ENCODE results near the gene FRMD4B.

Gene FRMD4B

DNA sequence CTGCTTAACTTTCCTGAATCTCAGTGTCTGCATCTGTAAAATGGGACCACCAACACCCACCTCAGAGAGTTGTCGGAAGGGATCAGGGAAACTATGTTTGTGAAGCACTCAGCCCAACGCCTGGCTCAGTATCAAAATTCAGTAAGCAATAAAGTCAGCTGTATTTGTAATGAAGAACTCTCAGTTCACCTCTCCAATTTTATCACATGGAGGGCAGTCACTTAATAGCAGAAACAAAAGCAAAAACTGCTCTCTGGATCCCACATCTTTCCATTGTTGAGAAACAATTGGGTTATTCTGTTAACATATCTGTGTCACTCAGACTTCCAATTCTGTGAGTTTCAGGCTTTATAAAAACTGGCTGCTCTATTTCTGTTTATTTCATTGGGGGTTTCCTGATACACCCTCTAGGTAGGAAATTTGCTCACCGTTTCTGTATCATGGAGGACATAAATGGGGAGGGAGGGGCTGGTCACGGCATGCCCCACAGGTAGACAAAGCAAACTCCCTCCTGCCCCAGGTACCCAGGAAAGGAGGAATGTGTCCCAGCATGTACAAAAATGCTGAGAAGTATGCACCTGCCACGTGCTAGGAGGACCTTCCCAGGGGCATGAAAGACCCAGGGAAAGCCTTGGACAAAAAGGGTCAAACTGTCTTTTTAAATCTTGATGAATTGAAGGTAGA lies 182.1 kb downstream of the FRMD4B start:
- Histone ChIP-seq H3K27me3 (ENCODE audit: control insufficient read depth, insufficient read depth, low read length) (no peaks in the 10 kb centered on the region), H3K4me1 (ENCODE audit: control insufficient read depth, insufficient read depth, low read length) (peaks cover 8% of the 10 kb centered on the region), H3K9me3 (ENCODE audit: control insufficient read depth, insufficient read depth, low read length) (no peaks in the 10 kb centered on the region), H3K9ac (ENCODE audit: low read depth, low read length) (no peak overlapping the region), H3K27ac (ENCODE audit: low read depth, low read length) (no peak overlapping the region), H3K4me3 (ENCODE audit: low read depth, low read length) (no peak overlapping the region), H3K36me3 (ENCODE audit: control insufficient read depth, insufficient read depth, low read length) (no peaks in the 10 kb centered on the region)

DNA sequence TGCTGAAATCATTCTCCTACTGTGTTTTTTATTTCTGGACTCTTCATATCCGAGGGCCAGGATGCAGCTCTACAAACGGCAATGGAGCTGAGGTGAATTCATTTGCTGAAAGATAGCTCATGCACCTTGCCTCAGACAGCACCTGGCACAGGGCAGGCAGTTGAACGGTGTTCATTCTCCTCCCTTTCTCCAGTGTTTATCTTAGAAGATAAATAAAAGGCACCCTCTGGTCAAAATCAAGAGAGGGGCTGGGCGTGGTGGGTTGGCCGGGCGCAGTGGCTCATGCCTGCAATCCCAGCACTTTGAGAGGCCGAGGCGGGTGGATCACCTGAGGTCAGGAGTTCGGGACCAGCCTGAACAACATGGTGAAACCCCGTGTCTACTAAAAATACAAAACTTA lies 184.2 kb downstream of the FRMD4B start:
- peaks cover 8% of the 10 kb centered on the region for H3K4me1 ChIP-seq (ENCODE audit: control insufficient read depth, insufficient read depth, low read length)
- no peak overlapping the region for H3K4me3 ChIP-seq (ENCODE audit: low read depth, low read length)
- no peaks in the 10 kb centered on the region for H3K27me3 ChIP-seq (ENCODE audit: control insufficient read depth, insufficient read depth, low read length)
- no peak overlapping the region for H3K27ac ChIP-seq (ENCODE audit: low read depth, low read length)
- no peaks in the 10 kb centered on the region for H3K9me3 ChIP-seq (ENCODE audit: control insufficient read depth, insufficient read depth, low read length)
- no peak overlapping the region for H3K9ac ChIP-seq (ENCODE audit: low read depth, low read length)
- no peaks in the 10 kb centered on the region for H3K36me3 ChIP-seq (ENCODE audit: control insufficient read depth, insufficient read depth, low read length)

DNA sequence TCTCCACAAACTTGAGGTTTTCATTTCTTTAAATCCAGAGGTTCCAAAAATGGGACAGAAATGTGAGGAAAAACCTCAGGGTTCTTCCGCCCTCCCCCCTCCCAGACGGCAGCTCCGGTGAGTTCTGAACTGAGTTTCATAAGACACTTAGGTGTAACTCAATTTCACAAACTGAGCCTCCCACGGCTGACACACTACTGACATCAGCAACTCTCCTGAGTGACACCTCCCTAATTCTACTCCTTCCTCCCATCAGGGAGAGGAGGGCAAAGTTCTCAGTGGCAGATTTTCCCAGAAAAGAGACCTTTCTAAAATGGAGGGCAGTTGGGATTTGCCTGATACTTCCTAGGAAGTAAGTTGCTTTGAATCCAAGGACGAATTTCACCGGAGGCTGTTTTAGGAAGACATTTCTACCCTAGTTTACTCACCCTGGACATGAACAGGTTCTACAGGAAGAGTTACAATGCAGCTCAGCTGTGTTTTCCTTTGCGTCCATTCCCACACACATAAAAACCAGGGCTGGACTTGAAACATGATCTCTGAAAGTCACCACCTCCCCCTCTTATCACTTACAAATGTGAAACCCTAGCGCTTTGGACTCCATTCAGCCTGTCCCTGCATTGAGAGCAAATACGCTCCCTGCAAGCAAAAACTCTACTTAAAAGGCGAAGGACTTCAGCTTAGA lies 185.4 kb downstream of the FRMD4B start:
- Histone ChIP-seq H3K4me1 (ENCODE audit: control insufficient read depth, insufficient read depth, low read length) (peaks cover 8% of the 10 kb centered on the region), H3K36me3 (ENCODE audit: control insufficient read depth, insufficient read depth, low read length) (no peaks in the 10 kb centered on the region), H3K27me3 (ENCODE audit: control insufficient read depth, insufficient read depth, low read length) (no peaks in the 10 kb centered on the region), H3K4me3 (ENCODE audit: low read depth, low read length) (0 out of 2 replicates have a peak overlapping the region, but pooled peaks have one; percentile 8), H3K9ac (ENCODE audit: low read depth, low read length) (no peak overlapping the region), H3K9me3 (ENCODE audit: control insufficient read depth, insufficient read depth, low read length) (no peaks in the 10 kb centered on the region), H3K27ac (ENCODE audit: low read depth, low read length) (peak overlapping the region; percentile 79)

DNA sequence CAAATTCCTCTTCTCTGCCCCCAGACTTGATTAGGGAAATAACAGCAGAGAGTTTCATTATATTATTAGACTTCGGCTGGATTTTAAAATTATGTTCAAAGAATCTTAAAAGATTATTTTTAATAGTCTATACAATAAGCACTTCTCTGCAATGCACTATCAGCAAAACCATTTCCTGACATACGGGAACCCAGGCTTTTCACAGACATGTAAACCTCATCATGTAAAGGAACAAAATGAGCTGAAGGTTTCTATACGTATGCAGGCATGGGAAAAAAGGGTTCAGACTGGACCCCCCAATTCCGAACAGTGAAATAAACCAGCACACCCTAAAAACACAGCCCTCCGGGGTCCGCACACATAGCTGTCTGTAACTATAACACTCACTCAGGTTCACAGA lies 185.9 kb downstream of the FRMD4B start:
- H3K4me1 ChIP-seq (ENCODE audit: control insufficient read depth, insufficient read depth, low read length) = peaks cover 8% of the 10 kb centered on the region
- no peaks in the 10 kb centered on the region for H3K36me3 ChIP-seq (ENCODE audit: control insufficient read depth, insufficient read depth, low read length)
- no peak overlapping the region for H3K9ac ChIP-seq (ENCODE audit: low read depth, low read length)
- H3K27ac ChIP-seq (ENCODE audit: low read depth, low read length) = peak overlapping the region; percentile 79
- no peaks in the 10 kb centered on the region for H3K27me3 ChIP-seq (ENCODE audit: control insufficient read depth, insufficient read depth, low read length)
- no peaks in the 10 kb centered on the region for H3K9me3 ChIP-seq (ENCODE audit: control insufficient read depth, insufficient read depth, low read length)
- no peak overlapping the region for H3K4me3 ChIP-seq (ENCODE audit: low read depth, low read length)

DNA sequence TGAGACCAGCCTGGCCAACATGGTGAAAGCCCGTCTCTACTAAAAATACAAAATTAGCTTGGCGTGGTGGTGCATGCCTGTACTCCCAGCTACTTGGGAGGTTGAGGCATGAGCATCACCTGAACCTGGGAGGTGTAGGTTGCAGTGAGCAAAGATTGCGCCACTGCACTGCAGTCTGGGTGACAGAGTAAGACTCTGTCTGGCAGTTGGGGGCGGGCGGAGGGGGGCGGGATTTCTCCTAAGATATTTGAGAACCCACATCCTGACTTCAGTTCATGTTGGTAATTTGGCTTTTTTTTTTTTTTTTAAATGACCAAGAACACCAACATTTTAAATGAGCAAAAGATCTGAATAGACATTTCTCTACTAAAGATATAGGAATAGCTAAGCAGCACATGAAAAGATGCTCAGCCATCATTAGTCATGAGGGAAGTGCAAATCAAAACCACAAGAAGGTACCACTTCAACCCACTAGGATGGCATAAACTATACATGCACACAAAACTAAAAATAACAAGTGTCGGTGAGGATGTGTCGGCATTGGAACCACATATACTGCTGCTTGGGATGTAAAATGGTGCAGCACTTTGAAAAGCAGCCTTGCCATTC lies 187.9 kb downstream of the FRMD4B start:
- no peaks in the 10 kb centered on the region for H3K36me3 ChIP-seq (ENCODE audit: control insufficient read depth, insufficient read depth, low read length)
- no peaks in the 10 kb centered on the region for H3K9me3 ChIP-seq (ENCODE audit: control insufficient read depth, insufficient read depth, low read length)
- H3K27ac ChIP-seq (ENCODE audit: low read depth, low read length) = no peak overlapping the region
- peaks cover 8% of the 10 kb centered on the region for H3K4me1 ChIP-seq (ENCODE audit: control insufficient read depth, insufficient read depth, low read length)
- H3K27me3 ChIP-seq (ENCODE audit: control insufficient read depth, insufficient read depth, low read length) = no peaks in the 10 kb centered on the region
- H3K9ac ChIP-seq (ENCODE audit: low read depth, low read length) = no peak overlapping the region
- H3K4me3 ChIP-seq (ENCODE audit: low read depth, low read length) = no peak overlapping the region

DNA sequence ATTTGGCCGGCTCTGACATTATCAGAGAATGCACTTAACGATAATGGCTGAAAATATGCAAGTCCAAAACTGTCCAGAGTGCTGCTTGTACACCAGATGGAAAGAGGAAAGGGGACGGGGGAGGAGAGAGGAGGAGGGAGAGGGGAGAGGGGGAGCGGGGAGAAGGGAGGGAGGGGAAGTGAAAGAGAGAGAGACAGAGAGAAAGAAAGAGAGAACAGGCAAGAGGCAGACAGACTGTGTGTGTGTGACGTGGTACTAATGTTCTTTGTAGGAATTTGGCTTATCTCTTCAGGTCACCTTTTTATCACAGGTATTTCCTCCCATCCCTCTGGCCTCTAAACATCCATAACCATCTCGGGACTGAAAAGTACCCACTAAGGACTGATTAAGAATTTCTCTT lies 188.4 kb downstream of the FRMD4B start:
- H3K4me3 ChIP-seq (ENCODE audit: low read depth, low read length) = no peak overlapping the region
- no peak overlapping the region for H3K27ac ChIP-seq (ENCODE audit: low read depth, low read length)
- no peaks in the 10 kb centered on the region for H3K27me3 ChIP-seq (ENCODE audit: control insufficient read depth, insufficient read depth, low read length)
- no peak overlapping the region for H3K9ac ChIP-seq (ENCODE audit: low read depth, low read length)
- H3K9me3 ChIP-seq (ENCODE audit: control insufficient read depth, insufficient read depth, low read length) = no peaks in the 10 kb centered on the region
- no peaks in the 10 kb centered on the region for H3K36me3 ChIP-seq (ENCODE audit: control insufficient read depth, insufficient read depth, low read length)
- peaks cover 8% of the 10 kb centered on the region for H3K4me1 ChIP-seq (ENCODE audit: control insufficient read depth, insufficient read depth, low read length)

DNA sequence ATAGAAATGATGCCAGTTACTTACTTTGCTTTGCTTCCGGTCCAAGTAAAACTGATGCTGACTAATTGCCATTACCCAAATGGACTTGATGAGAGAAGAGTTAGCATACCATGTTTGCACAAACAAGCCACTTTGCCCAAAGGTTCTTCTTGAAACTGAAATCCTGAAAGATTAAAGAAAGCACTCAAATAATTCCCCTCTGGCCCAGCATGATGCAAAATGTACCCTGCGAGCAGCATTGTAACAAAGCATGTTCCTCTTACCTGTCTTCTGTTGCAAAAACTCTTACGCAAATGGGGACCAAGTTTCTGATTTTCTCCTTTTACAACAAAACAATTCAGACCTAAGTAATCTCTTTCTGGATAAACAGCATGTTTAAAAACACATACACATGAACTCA lies 189.0 kb downstream of the FRMD4B start:
- Histone ChIP-seq H3K4me1 (ENCODE audit: control insufficient read depth, insufficient read depth, low read length) (peaks cover 8% of the 10 kb centered on the region), H3K9ac (ENCODE audit: low read depth, low read length) (no peak overlapping the region), H3K27me3 (ENCODE audit: control insufficient read depth, insufficient read depth, low read length) (no peaks in the 10 kb centered on the region), H3K9me3 (ENCODE audit: control insufficient read depth, insufficient read depth, low read length) (no peaks in the 10 kb centered on the region), H3K4me3 (ENCODE audit: low read depth, low read length) (no peak overlapping the region), H3K27ac (ENCODE audit: low read depth, low read length) (no peak overlapping the region), H3K36me3 (ENCODE audit: control insufficient read depth, insufficient read depth, low read length) (no peaks in the 10 kb centered on the region)

DNA sequence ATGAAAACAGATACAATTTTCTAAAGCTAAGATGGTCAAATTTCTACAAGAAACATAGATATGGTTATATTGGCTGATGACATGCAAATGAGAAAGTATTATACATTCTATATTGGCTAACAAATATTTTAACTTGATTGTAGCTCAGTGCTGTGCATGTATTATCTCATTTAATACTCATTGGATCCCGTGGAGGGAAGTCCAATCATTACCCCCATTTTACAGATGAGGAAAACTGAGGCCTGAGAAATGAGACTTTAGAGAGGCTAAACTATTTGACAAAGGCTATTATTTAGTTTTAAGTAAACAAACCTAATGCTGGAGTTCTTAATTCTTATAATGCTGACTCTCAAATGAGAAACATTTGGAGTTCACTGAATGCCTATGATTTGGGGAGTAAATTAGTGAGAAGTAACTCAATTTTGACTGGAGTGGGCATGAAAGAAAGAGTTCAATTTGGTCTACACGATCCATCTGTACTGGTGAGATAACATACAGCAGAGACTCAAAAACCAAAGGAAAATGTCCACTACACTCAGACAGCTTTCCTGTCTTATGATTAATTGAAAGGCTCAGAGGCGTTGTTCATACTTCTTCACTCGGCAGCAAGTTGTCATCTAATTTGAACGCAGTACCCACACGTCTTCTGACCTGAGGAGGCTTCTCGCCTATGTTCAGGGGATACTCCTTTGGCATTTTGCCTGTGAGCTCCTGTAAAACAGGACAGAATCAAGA lies 191.3 kb downstream of the FRMD4B start:
- Histone ChIP-seq H3K27me3 (ENCODE audit: control insufficient read depth, insufficient read depth, low read length) (no peaks in the 10 kb centered on the region), H3K9ac (ENCODE audit: low read depth, low read length) (no peak overlapping the region), H3K27ac (ENCODE audit: low read depth, low read length) (no peak overlapping the region), H3K4me3 (ENCODE audit: low read depth, low read length) (no peak overlapping the region), H3K36me3 (ENCODE audit: control insufficient read depth, insufficient read depth, low read length) (no peaks in the 10 kb centered on the region), H3K9me3 (ENCODE audit: control insufficient read depth, insufficient read depth, low read length) (no peaks in the 10 kb centered on the region), H3K4me1 (ENCODE audit: control insufficient read depth, insufficient read depth, low read length) (no peaks in the 10 kb centered on the region)

DNA sequence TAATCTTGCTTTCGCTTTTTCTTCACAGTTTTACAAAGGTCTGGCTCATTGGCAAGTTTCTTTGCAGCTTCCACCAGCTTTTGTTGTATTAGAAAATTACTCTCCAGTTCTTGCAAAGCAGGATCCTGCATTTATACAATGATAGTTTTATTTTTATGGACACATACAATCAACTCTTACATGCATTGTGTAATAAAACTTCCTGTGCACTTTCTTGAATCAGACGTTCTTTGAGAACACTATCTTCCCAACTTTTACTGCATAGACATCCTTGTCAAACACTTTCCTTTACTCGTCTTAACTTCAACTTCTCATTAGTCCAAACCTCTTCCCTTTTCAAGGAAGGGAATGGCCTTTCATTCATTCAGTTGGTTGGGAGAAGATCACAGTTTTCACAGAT lies 192.1 kb downstream of the FRMD4B start:
- Histone ChIP-seq H3K27ac (ENCODE audit: low read depth, low read length) (no peak overlapping the region), H3K4me3 (ENCODE audit: low read depth, low read length) (no peak overlapping the region), H3K36me3 (ENCODE audit: control insufficient read depth, insufficient read depth, low read length) (no peaks in the 10 kb centered on the region), H3K9me3 (ENCODE audit: control insufficient read depth, insufficient read depth, low read length) (no peaks in the 10 kb centered on the region), H3K4me1 (ENCODE audit: control insufficient read depth, insufficient read depth, low read length) (no peaks in the 10 kb centered on the region), H3K27me3 (ENCODE audit: control insufficient read depth, insufficient read depth, low read length) (no peaks in the 10 kb centered on the region), H3K9ac (ENCODE audit: low read depth, low read length) (no peak overlapping the region)

DNA sequence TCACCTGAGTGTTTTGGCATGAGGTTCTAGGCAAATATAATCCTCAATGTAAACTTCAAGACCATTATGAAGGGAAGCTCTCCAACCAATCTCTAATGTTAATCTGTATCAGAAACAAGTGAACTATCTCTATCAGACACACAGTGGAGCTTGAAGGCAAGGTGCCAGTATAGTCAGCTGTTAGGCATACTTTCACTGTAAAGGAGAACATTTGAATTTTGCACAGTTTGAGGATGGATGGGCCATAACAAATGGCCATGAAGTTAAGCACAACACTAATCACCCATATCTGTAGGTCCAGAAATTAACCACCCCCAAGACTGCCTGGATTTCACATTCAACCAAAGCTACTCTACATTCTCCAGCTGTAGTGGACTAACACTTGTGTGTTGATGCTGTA lies 194.4 kb downstream of the FRMD4B start:
- H3K27ac ChIP-seq (ENCODE audit: low read depth, low read length) = no peak overlapping the region
- H3K4me3 ChIP-seq (ENCODE audit: low read depth, low read length) = no peak overlapping the region
- no peak overlapping the region for H3K9ac ChIP-seq (ENCODE audit: low read depth, low read length)
- H3K27me3 ChIP-seq (ENCODE audit: control insufficient read depth, insufficient read depth, low read length) = no peaks in the 10 kb centered on the region
- no peaks in the 10 kb centered on the region for H3K4me1 ChIP-seq (ENCODE audit: control insufficient read depth, insufficient read depth, low read length)
- H3K36me3 ChIP-seq (ENCODE audit: control insufficient read depth, insufficient read depth, low read length) = no peaks in the 10 kb centered on the region
- H3K9me3 ChIP-seq (ENCODE audit: control insufficient read depth, insufficient read depth, low read length) = no peaks in the 10 kb centered on the region

DNA sequence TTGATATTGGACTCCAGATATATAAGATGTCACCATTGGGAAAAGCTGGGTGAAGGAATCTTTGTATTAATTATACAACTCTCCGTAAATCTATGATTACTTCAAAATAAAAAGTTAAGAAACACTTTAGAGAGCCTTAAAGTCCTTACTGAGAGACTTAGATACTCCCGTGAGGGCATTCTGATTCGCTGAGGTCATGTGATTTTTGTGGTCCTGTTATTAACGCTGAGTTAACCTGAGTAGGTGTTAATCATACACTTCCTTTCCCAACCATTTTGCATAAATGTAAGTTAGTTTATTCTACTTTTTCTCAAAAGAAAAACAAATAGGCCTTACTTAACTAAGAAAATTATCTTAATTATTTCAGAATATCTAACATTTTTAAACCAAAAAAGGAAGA lies 196.4 kb downstream of the FRMD4B start:
- H3K9me3 ChIP-seq (ENCODE audit: control insufficient read depth, insufficient read depth, low read length) = no peaks in the 10 kb centered on the region
- H3K4me1 ChIP-seq (ENCODE audit: control insufficient read depth, insufficient read depth, low read length) = no peaks in the 10 kb centered on the region
- no peaks in the 10 kb centered on the region for H3K27me3 ChIP-seq (ENCODE audit: control insufficient read depth, insufficient read depth, low read length)
- no peak overlapping the region for H3K9ac ChIP-seq (ENCODE audit: low read depth, low read length)
- H3K27ac ChIP-seq (ENCODE audit: low read depth, low read length) = no peak overlapping the region
- H3K36me3 ChIP-seq (ENCODE audit: control insufficient read depth, insufficient read depth, low read length) = no peaks in the 10 kb centered on the region
- H3K4me3 ChIP-seq (ENCODE audit: low read depth, low read length) = no peak overlapping the region
